Measurements from ENCODE around the gene KCNH1.

KCNH1 gene

DNA sequence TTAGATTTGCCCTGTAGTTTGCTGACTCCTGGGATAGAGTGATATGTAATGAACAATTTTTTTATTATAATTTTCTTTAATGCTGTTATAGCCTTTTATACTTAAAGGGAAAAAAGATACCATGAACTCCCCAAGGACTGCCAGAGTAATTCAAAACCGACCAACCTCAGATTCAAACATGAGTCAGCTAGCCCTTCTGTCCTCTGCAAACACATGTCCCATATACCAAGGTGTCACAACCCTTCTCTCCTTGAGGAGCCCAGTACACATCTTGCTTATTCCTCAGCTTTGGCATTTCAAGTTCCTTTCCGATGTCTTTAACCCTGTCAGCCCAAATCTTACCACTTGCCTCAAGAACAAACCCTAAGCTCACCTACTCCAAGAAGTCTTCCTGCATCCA, 184.9 kb downstream of the KCNH1 start:
- Histone ChIP-seq H3K27me3 (replicated peaks; ENCODE audit: control insufficient read depth, insufficient read depth, low read length) (no peaks in the 10 kb centered on the region), H3K36me3 (ENCODE audit: control insufficient read depth, insufficient read depth, low read length) (no peaks in the 10 kb centered on the region), H3K4me3 (replicated peaks; ENCODE audit: low read depth, low read length) (no peak overlapping the region)
- TF ChIP-seq CTCF (IDR thresholded peaks at IDR 0.05; ENCODE audit: insufficient read depth, low read length, poor library complexity, severe bottlenecking) = no peak
- no peak for DNase-seq (ENCODE audit: extremely low read depth, insufficient read length)

GRCh38 chr1:210944252-210944651, 189.7 kb downstream of the KCNH1 start:
- no peak for DNase-seq (ENCODE audit: extremely low read depth, insufficient read length)
- no peaks in the 10 kb centered on the region for H3K36me3 ChIP-seq (ENCODE audit: control insufficient read depth, insufficient read depth, low read length)
- no peaks in the 10 kb centered on the region for H3K27me3 ChIP-seq (replicated peaks; ENCODE audit: control insufficient read depth, insufficient read depth, low read length)
- no peak for TF ChIP-seq CTCF (IDR thresholded peaks at IDR 0.05; ENCODE audit: insufficient read depth, low read length, poor library complexity, severe bottlenecking)
- H3K4me3 ChIP-seq (replicated peaks; ENCODE audit: low read depth, low read length) = no peak overlapping the region

- no peak for TF ChIP-seq CTCF (IDR thresholded peaks at IDR 0.05; ENCODE audit: insufficient read depth, low read length, poor library complexity, severe bottlenecking)
- H3K4me3 ChIP-seq (replicated peaks; ENCODE audit: low read depth, low read length) = no peak overlapping the region
- no peak for DNase-seq (ENCODE audit: extremely low read depth, insufficient read length)
- no peaks in the 10 kb centered on the region for H3K36me3 ChIP-seq (ENCODE audit: control insufficient read depth, insufficient read depth, low read length)
- H3K27me3 ChIP-seq (replicated peaks; ENCODE audit: control insufficient read depth, insufficient read depth, low read length) = no peaks in the 10 kb centered on the region
Observed at GRCh38 chr1:210942513-210942912, 191.4 kb downstream of the KCNH1 start.

DNA sequence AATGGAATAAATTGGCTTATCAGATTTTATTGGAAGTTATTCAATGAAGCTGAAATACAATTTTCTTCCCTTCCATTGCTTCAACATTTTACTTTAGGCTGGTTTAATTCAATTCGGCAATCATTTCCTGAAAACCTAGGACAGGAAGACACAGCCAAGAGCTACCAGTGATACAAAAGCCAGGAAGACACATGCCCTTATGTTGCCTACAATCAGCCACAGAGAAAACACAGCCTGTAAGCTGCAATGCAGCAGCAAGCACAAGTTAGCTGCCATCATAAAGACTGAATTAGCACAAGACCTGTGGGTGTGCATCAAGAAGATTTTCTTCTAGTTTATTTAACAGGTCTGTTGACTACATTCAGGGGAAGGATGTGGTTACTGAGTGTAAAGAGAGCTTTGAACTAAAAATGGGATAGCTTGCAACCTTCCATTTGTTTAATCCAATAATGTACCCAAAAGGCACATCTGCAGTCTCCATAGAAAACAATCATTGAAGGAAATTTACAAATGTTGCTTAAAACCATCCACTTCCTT, 193.8 kb downstream of the KCNH1 start:
- Histone ChIP-seq H3K27me3 (replicated peaks; ENCODE audit: control insufficient read depth, insufficient read depth, low read length) (no peaks in the 10 kb centered on the region), H3K4me3 (replicated peaks; ENCODE audit: low read depth, low read length) (no peak overlapping the region), H3K36me3 (ENCODE audit: control insufficient read depth, insufficient read depth, low read length) (no peaks in the 10 kb centered on the region)
- no peak for TF ChIP-seq CTCF (IDR thresholded peaks at IDR 0.05; ENCODE audit: insufficient read depth, low read length, poor library complexity, severe bottlenecking)
- DNase-seq (ENCODE audit: extremely low read depth, insufficient read length) = no peak

- no peak for DNase-seq (ENCODE audit: extremely low read depth, insufficient read length)
- H3K27me3 ChIP-seq (replicated peaks; ENCODE audit: control insufficient read depth, insufficient read depth, low read length) = no peaks in the 10 kb centered on the region
- H3K36me3 ChIP-seq (ENCODE audit: control insufficient read depth, insufficient read depth, low read length) = no peaks in the 10 kb centered on the region
- H3K4me3 ChIP-seq (replicated peaks; ENCODE audit: low read depth, low read length) = no peak overlapping the region
- TF ChIP-seq CTCF (IDR thresholded peaks at IDR 0.05; ENCODE audit: insufficient read depth, low read length, poor library complexity, severe bottlenecking) = no peak
Observed at GRCh38 chr1:210938416-210938925, 195.5 kb downstream of the KCNH1 start.

- no peak for TF ChIP-seq CTCF (IDR thresholded peaks at IDR 0.05; ENCODE audit: insufficient read depth, low read length, poor library complexity, severe bottlenecking)
- Histone ChIP-seq H3K27me3 (replicated peaks; ENCODE audit: control insufficient read depth, insufficient read depth, low read length) (no peaks in the 10 kb centered on the region), H3K4me3 (replicated peaks; ENCODE audit: low read depth, low read length) (no peak overlapping the region), H3K36me3 (ENCODE audit: control insufficient read depth, insufficient read depth, low read length) (no peaks in the 10 kb centered on the region)
- DNase-seq (ENCODE audit: extremely low read depth, insufficient read length) = no peak
Observed at GRCh38 chr1:210937846-210938245, 196.1 kb downstream of the KCNH1 start.
